Ishikawa (cell line): ENCODE measurements around the gene CD22.

Source experiments
- CEBPB ChIP-seq: IDR thresholded peaks from 2 replicates; pipeline ENCODE4 v1.6.1; 2012
- CREB1 ChIP-seq: IDR thresholded peaks from 2 replicates; pipeline ENCODE4 v1.6.1; 2012; ENCODE audit warnings: low read depth
- EGR1 ChIP-seq: IDR thresholded peaks from 2 replicates; pipeline ENCODE4 v1.6.1; 2012
- EP300 ChIP-seq: IDR thresholded peaks from 2 replicates; pipeline ENCODE4 v1.6.1; 2012; ENCODE audit warnings: borderline replicate concordance
- FOXM1 ChIP-seq: IDR thresholded peaks from 2 replicates; pipeline ENCODE4 v1.6.1; 2012; ENCODE audit warnings: low read depth, borderline replicate concordance
- MAX ChIP-seq: IDR thresholded peaks from 2 replicates; pipeline ENCODE4 v1.6.1; 2012
- NFIC ChIP-seq: IDR thresholded peaks from 2 replicates; pipeline ENCODE4 v1.6.1; 2012
- RAD21 ChIP-seq: IDR thresholded peaks from 2 replicates; pipeline ENCODE4 v1.6.1; 2012; ENCODE audit warnings: low read depth
- REST ChIP-seq: IDR thresholded peaks from 2 replicates; pipeline ENCODE4 v1.6.1; 2012; ENCODE audit warnings: low read depth, mild to moderate bottlenecking
- TAF1 ChIP-seq: IDR thresholded peaks from 2 replicates; pipeline ENCODE4 v1.6.1; 2012; ENCODE audit warnings: low read depth, mild to moderate bottlenecking
- TCF12 ChIP-seq: IDR thresholded peaks from 2 replicates; pipeline ENCODE4 v1.6.1; 2012; ENCODE audit warnings: low read depth
- TEAD4 ChIP-seq: IDR thresholded peaks from 2 replicates; pipeline ENCODE4 v1.6.1; 2012
- USF1 ChIP-seq: IDR thresholded peaks from 2 replicates; pipeline ENCODE4 v1.6.1; 2012
- YY1 ChIP-seq: IDR thresholded peaks from 2 replicates; pipeline ENCODE4 v1.6.1; 2012; ENCODE audit warnings: low read depth
- ZBTB7A ChIP-seq: IDR thresholded peaks from 2 replicates; pipeline ENCODE4 v1.6.1; 2012; ENCODE audit warnings: low read depth

CD22 gene

DNA sequence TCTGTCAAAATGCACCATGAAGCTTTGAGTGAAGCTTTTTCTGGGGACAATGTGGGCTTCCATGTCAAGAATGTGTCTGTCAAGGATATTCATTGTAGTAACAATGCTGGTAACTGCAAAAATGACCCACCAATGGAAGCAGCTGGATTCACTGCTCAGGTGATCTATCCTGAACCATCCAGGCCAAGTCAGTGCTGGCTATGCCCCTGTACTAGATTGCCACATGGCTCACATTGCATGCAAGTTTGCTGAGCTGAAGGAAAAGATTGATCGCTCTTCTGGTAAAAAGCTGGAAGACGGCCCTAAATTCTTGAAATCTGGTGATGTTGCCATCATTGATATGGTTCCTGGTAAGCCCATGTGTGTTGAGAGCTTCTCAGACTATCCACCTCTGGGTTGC, 54.5 kb downstream of the CD22 start:
- TF ChIP-seq ZBTB7A = no peak
- no peak for TF ChIP-seq YY1
- no peak for TF ChIP-seq EGR1
- no peak for TF ChIP-seq NFIC
- TF ChIP-seq USF1 = no peak
- no peak for TF ChIP-seq CEBPB
- TF ChIP-seq MAX = no peak
- no peak for TF ChIP-seq FOXM1
- TF ChIP-seq RAD21 = no peak

- TF ChIP-seq RAD21 (no peak), TCF12 (no peak), USF1 (no peak), CREB1 (no peak), ZBTB7A (no peak), EP300 (no peak), FOXM1 (no peak)
These were observed 59.5 kb downstream of the CD22 start for GRCh38 chr19:35388277-35389054.

- TF ChIP-seq TEAD4 (no peak), CREB1 (no peak), EP300 (no peak), RAD21 (no peak), FOXM1 (no peak), TAF1 (no peak), CEBPB (no peak), EGR1 (no peak), USF1 (no peak), ZBTB7A (no peak), MAX (no peak), NFIC (no peak), REST (no peak), YY1 (no peak), TCF12 (no peak)
These were observed 60.3 kb downstream of the CD22 start for GRCh38 chr19:35389192-35389861.

GRCh38 chr19:35392742-35393715, 64.0 kb downstream of the CD22 start:
- TF ChIP-seq RAD21 (no peak), CREB1 (no peak), FOXM1 (no peak), EP300 (no peak), CEBPB (no peak), NFIC (no peak), USF1 (no peak), EGR1 (no peak), TCF12 (no peak), TEAD4 (no peak), YY1 (no peak), ZBTB7A (no peak), REST (no peak), TAF1 (no peak), MAX (no peak)
